Osteoblast (primary cell): ENCODE measurements around the gene FAHD1. TPM values are rescaled to one million over a fixed set of nuclear protein-coding genes. Genes with fewer than 3 reads are reported as not detected.

Experiments
- DNase-seq: peaks from one replicate; pipeline ENCODE4 v3.0.0; 2011; ENCODE audit warnings: low spot score, mixed read lengths; ENCODE audit not compliant: insufficient read length; ENCODE audit errors: missing footprints
- H2AFZ ChIP-seq: 2 replicates; pipeline ENCODE4 v1.6.0; 2011; ENCODE audit warnings: mild to moderate bottlenecking, low read length
- H3K27ac ChIP-seq: 2 replicates; pipeline ENCODE4 v1.5.1; 2011; ENCODE audit warnings: mild to moderate bottlenecking, low read depth, low read length, moderate library complexity
- H3K27me3 ChIP-seq: 2 replicates; pipeline ENCODE4 v1.6.0; 2012; ENCODE audit warnings: mild to moderate bottlenecking, control low read depth, inconsistent platforms, low read length, moderate library complexity; ENCODE audit not compliant: insufficient read depth
- H3K36me3 ChIP-seq: 2 replicates; pipeline ENCODE4 v1.5.1; 2011; ENCODE audit warnings: mild to moderate bottlenecking, low read length, control low read depth, moderate library complexity; ENCODE audit not compliant: insufficient read depth
- H3K4me1 ChIP-seq: 2 replicates; pipeline ENCODE4 v1.5.1; 2011; ENCODE audit warnings: mild to moderate bottlenecking, low read length, control low read depth, moderate library complexity; ENCODE audit not compliant: insufficient read depth
- H3K4me2 ChIP-seq: 2 replicates; pipeline ENCODE4 v1.6.0; 2011; ENCODE audit warnings: mild to moderate bottlenecking, low read length; ENCODE audit not compliant: insufficient read depth
- H3K4me3 ChIP-seq: fragments of 200-600 bp; sonication (generic); 3 replicates; pipeline ENCODE4 v1.5.1; 2012; ENCODE audit warnings: mild to moderate bottlenecking, low read length, inconsistent platforms; ENCODE audit not compliant: insufficient read depth
- H3K79me2 ChIP-seq: 2 replicates; pipeline ENCODE4 v1.6.0; 2012; ENCODE audit warnings: mild to moderate bottlenecking, low read length, control low read depth, inconsistent platforms; ENCODE audit not compliant: insufficient read depth
- H3K9me3 ChIP-seq: 2 replicates; pipeline ENCODE4 v1.5.1; 2011; ENCODE audit warnings: low read depth, low read length, control low read depth
- H4K20me1 ChIP-seq: 2 replicates; pipeline ENCODE4 v1.6.0; 2012; ENCODE audit warnings: mild to moderate bottlenecking, low read length, control low read depth; ENCODE audit not compliant: insufficient read depth
- total RNA-seq: library from RNA; depleted of rRNA; stranded (reverse); fragments of >200 nt; gene quantifications from 2 replicates; pipeline ENCODE4 v1.2.3, GENCODE V29; 2012
- TF ChIP-seq, protein P1 (sequence below): IDR thresholded peaks from 2 replicates; pipeline ENCODE4 v1.5.1; 2011; ENCODE audit warnings: mild to moderate bottlenecking, low read depth, low read length, moderate library complexity; ENCODE audit errors: extremely low read depth

The FAHD1 gene
- total RNA-seq, 1 donor: 72.7 TPM

DNA sequence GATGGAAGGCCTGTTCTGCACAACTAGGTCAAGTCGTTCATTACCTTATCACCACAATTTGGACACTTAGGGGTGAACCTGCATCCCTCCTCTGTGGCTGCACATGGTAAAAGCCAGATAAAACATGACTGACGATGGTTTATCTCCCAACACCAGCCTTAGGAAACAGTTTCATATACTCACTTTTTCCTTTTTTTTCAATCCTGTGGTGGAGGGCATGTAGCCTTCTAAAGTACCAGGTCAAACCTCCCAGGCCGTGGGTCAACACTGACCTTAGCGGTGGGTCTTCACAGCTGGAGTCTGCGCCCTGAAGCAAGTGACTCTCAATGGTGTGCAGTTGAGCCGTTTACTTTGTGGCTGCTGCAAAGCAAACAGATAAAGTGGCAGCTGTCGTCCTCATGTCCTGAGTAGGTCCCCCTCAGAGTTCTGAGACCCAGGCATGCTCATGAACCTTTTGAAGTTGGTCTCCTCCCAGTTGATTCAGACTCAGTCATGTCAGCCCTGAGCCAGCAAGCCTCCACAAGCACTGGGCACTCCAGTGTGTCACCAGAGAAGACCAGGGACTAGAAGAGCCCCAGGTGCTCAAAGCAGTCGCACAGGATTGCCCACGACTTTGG is 5.9 kb downstream of the FAHD1 start:
- TF ChIP-seq, protein P1, sequence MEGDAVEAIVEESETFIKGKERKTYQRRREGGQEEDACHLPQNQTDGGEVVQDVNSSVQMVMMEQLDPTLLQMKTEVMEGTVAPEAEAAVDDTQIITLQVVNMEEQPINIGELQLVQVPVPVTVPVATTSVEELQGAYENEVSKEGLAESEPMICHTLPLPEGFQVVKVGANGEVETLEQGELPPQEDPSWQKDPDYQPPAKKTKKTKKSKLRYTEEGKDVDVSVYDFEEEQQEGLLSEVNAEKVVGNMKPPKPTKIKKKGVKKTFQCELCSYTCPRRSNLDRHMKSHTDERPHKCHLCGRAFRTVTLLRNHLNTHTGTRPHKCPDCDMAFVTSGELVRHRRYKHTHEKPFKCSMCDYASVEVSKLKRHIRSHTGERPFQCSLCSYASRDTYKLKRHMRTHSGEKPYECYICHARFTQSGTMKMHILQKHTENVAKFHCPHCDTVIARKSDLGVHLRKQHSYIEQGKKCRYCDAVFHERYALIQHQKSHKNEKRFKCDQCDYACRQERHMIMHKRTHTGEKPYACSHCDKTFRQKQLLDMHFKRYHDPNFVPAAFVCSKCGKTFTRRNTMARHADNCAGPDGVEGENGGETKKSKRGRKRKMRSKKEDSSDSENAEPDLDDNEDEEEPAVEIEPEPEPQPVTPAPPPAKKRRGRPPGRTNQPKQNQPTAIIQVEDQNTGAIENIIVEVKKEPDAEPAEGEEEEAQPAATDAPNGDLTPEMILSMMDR: no peak
- Histone ChIP-seq H2AFZ (no peak overlapping the region), H3K79me2 (peaks cover 22% of the 10 kb centered on the region), H3K27me3 (no peaks in the 10 kb centered on the region), H3K9me3 (no peaks in the 10 kb centered on the region), H3K4me1 (peaks cover 14% of the 10 kb centered on the region), H3K4me3 (no peak overlapping the region), H3K27ac (no peak overlapping the region), H4K20me1 (peaks cover 7% of the 10 kb centered on the region), H3K36me3 (no peaks in the 10 kb centered on the region), H3K4me2 (no peak overlapping the region)
- DNase-seq: no peak

GRCh38 chr16:1834096-1834495 is 7.1 kb downstream of the FAHD1 start:
- no peak overlapping the region for H2AFZ ChIP-seq
- no peaks in the 10 kb centered on the region for H3K27me3 ChIP-seq
- H3K4me3 ChIP-seq: no peak overlapping the region
- H3K4me2 ChIP-seq: no peak overlapping the region
- no peaks in the 10 kb centered on the region for H3K9me3 ChIP-seq
- H4K20me1 ChIP-seq: peaks cover 7% of the 10 kb centered on the region
- H3K36me3 ChIP-seq: no peaks in the 10 kb centered on the region
- peaks cover 3% of the 10 kb centered on the region for H3K4me1 ChIP-seq
- H3K79me2 ChIP-seq: peaks cover 11% of the 10 kb centered on the region
- TF ChIP-seq, protein P1: no peak
- no peak for DNase-seq
- H3K27ac ChIP-seq: no peak overlapping the region

- Histone ChIP-seq H3K79me2 (no peaks in the 10 kb centered on the region), H2AFZ (peak overlapping the region; percentile 6), H3K4me1 (no peaks in the 10 kb centered on the region), H3K9me3 (no peaks in the 10 kb centered on the region), H3K36me3 (no peaks in the 10 kb centered on the region), H3K4me3 (no peak overlapping the region), H3K27me3 (no peaks in the 10 kb centered on the region), H3K4me2 (no peak overlapping the region), H4K20me1 (no peaks in the 10 kb centered on the region), H3K27ac (no peak overlapping the region)
- DNase-seq: no peak
- TF ChIP-seq, protein P1: no peak
These were observed 12.5 kb downstream of the FAHD1 start for GRCh38 chr16:1839554-1839953.

- Histone ChIP-seq H3K4me1 (no peaks in the 10 kb centered on the region), H3K4me3 (no peak overlapping the region), H3K36me3 (no peaks in the 10 kb centered on the region), H3K79me2 (no peaks in the 10 kb centered on the region), H3K27ac (no peak overlapping the region), H3K4me2 (no peak overlapping the region), H2AFZ (no peak overlapping the region), H3K27me3 (peaks cover 5% of the 10 kb centered on the region), H3K9me3 (no peaks in the 10 kb centered on the region), H4K20me1 (no peaks in the 10 kb centered on the region)
- DNase-seq: no peak
- TF ChIP-seq, protein P1: no peak
These were observed 19.0 kb downstream of the FAHD1 start for GRCh38 chr16:1845985-1846384.
